KOPT-K1 (cell line): Measurements from ENCODE around the gene TGDS.

Source experiments
- H3K27ac ChIP-seq: fragments of 200-600 bp; sonication (generic); 2 replicates; pipeline ENCODE4 v1.5.1; 2016; ENCODE audit warnings: antibody characterized with exemption, mild to moderate bottlenecking, low read depth, low read length; ENCODE audit not compliant: poor library complexity, severe bottlenecking
- H3K36me3 ChIP-seq: fragments of 200-600 bp; sonication (generic); 2 replicates; pipeline ENCODE4 v1.5.1; 2017; ENCODE audit warnings: antibody characterized with exemption, mild to moderate bottlenecking, low read length, moderate library complexity; ENCODE audit not compliant: insufficient read depth
- H3K9me3 ChIP-seq: fragments of 200-600 bp; sonication (generic); 2 replicates; pipeline ENCODE4 v1.5.1; 2017; ENCODE audit warnings: antibody characterized with exemption, low read length, mild to moderate bottlenecking; ENCODE audit not compliant: insufficient read depth, poor library complexity, severe bottlenecking

TGDS gene

DNA sequence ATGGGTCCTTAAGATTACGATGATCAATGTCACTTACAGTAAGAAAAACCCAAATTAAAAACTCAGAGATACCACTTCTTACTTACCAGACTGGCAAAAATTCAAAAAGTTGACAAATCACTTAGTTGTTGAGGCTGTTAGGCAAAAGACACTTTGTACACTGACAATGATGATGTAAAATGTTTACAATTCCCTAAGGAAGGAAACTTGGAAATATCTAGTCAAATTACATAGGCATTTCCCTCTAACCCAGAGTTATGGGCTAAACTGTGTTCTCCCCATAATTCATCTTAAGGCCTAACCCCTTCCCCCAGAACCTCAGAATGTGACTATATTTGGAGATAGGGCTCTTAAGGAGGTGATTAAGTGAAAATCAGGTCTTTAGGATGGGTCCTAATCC lies 12.0 kb downstream of the TGDS start:
- no peaks in the 10 kb centered on the region for H3K9me3 ChIP-seq
- H3K27ac ChIP-seq, result no peak overlapping the region
- H3K36me3 ChIP-seq, result peaks cover 96% of the 10 kb centered on the region

DNA sequence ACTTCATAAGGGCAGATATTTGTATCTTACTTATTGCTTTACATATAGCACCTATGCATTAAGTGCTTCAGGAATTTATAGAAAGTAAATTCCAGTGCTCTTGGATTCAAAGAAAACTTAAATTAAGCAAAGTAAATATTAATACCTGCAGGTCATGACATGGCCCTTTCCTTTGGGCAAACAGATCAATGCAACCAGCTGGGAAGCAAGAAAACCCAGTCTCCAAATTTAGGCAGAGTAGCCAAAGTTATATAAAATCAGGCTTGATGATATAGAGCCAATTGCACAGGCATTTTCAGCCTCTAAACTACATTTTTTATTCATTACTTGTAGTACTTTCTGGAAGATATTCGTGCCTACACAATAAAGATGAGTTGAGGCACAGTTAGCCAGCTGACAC lies 16.9 kb downstream of the TGDS start:
- H3K36me3 ChIP-seq, result peaks cover 99% of the 10 kb centered on the region
- no peaks in the 10 kb centered on the region for H3K9me3 ChIP-seq
- H3K27ac ChIP-seq, result no peak overlapping the region

DNA sequence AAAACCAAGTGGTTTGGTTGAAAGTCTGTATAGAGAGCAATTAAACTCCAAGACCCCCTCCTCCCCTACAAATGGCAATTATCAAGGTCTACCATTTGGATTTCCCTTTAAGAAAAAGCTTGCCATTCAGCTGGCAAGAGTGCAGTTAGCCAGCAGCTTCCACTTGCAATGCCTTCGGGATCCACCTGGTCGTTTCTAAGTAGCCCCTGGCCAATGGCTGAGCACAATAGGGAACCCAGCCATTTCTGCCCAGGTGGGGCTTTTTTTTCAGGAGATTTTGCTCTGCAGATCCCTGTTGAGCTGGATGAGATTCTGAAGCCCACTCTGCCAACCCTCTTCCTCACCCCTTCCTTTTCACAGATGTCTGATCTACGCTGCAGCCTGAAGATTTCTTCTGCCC lies 26.3 kb downstream of the TGDS start:
- H3K36me3 ChIP-seq, result peaks cover 68% of the 10 kb centered on the region
- H3K9me3 ChIP-seq, result no peaks in the 10 kb centered on the region
- no peak overlapping the region for H3K27ac ChIP-seq

DNA sequence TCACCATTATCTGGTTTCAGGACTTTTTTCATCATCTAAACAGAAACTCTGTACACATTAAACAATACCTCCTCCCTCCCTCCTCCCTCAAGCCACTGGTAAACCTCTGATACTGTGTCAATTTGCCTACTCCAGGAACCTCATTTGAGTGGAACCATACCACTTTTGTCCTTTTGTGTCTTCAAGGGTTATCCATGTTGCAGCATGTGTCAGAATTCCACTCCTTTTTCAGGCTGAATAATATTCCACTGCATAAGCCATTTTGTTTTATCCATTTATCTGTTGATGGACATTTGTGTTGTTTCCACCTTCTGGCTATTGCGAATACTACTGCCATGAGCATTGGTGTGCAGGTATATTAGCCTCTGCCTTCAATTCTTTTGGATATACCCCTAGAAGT lies 27.5 kb downstream of the TGDS start:
- H3K27ac ChIP-seq, result no peak overlapping the region
- no peaks in the 10 kb centered on the region for H3K9me3 ChIP-seq
- H3K36me3 ChIP-seq, result peaks cover 57% of the 10 kb centered on the region

DNA sequence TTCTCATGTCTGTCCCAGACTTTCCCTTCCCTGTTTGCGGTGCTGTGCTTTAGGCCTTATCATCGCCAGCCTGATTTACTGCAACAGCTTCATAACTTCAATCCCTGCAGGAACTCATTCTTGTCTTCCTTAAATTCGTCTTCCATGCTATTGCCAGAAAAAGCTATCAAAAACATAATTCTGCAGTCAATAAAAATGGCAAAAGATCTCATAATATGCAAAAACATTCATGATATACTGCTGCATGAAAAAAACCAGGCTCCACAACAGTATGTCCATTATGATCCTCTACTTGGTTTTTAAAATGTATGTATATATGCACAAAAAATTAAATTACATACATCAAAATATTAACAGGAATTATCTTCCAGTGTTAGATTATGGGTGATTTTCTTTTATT lies 28.4 kb downstream of the TGDS start:
- peaks cover 54% of the 10 kb centered on the region for H3K36me3 ChIP-seq
- H3K9me3 ChIP-seq, result no peaks in the 10 kb centered on the region

DNA sequence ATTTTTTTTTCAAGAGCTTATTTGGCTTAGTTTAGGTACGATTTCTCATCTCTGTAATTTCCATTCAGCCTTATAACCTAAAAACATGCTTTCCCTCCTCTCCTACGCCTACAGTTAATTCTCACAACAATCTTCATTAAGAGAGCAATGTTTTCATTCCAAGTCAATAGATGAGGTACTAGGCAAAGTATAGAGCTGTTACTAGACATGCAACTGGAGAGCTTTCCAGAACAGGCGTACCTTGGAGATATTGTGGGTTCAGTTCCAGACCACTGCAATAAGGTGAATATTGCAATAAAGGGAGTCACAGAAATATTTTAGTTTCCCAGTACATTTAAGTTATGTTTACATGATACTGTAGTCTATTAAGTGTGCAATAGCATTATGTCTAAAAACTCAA lies 34.8 kb downstream of the TGDS start:
- peaks cover 8% of the 10 kb centered on the region for H3K36me3 ChIP-seq

More for the DNA sequence above, 28.4 kb downstream of the TGDS start:
- no peak overlapping the region for H3K27ac ChIP-seq

DNA sequence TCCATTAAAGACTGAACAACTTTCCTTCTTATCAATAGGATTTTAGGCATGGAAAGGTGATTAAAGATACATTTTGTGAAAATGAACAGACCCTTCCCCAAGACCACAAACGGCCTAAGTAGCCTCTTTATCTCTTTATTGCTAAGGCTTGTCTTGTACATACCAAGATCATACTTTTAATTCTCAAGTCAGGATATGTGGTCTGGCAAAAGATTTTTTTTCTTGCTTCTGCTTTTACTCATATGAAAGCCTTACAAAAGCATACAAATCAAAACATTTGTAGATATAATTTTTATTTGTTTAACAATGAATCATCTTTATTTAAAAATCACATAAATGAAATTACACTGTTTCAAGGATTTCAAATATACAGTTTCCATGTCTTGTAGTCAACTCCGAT lies 35.8 kb downstream of the TGDS start:
- Histone ChIP-seq H3K36me3 (peaks cover 8% of the 10 kb centered on the region), H3K27ac (peak overlapping the region; percentile 82), H3K9me3 (no peaks in the 10 kb centered on the region)

More for the DNA sequence above, 34.8 kb downstream of the TGDS start:
- Histone ChIP-seq H3K27ac (peak overlapping the region; percentile 82), H3K9me3 (no peaks in the 10 kb centered on the region)

DNA sequence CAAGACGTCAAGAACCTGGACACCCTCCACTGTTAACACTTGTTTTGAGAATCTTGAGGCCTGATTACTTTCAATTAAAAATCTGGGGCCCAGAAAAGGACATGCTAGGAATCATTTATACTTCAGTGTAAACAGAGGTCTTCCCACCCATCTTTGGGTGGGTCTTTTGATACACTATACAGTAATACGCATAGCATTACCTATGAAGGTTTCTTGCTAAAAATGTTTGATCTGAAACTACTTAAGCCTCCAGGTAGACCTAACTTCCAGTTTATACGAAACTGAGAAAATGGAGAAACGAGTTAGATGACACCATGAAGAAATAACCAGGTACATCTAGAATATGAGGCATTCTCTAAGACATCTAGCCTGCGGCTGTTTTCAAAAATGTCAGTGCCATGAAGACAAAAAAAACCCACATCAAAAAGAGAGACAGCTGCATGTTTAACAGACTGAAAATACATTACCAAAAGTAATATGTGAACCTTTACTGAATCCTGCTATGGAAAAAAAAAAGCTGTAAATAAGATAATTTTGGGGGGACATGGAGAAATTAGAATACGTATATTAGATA lies 36.6 kb downstream of the TGDS start:
- Histone ChIP-seq H3K27ac (peak overlapping the region; percentile 82), H3K9me3 (no peaks in the 10 kb centered on the region), H3K36me3 (peaks cover 8% of the 10 kb centered on the region)

DNA sequence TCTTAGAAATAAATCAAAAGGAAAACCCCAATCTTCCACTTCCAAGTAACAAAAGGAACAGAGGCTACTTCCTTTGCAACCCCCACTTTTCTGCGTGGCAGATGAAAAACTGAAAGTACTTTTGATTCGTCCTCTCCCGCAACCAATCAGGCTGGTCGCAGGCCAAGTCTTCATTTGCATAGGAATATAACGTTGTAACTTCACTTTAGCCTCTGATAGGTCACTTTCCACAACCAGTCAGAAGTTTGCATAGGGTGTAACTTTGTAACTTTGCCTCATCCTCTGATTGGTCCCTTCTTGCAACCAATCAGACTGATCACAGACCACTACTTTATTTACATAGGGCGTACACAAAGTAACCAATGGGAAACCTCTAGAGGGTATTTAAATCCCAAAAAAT lies 37.2 kb downstream of the TGDS start:
- Histone ChIP-seq H3K9me3 (no peaks in the 10 kb centered on the region), H3K27ac (peak overlapping the region; percentile 82), H3K36me3 (peaks cover 8% of the 10 kb centered on the region)

DNA sequence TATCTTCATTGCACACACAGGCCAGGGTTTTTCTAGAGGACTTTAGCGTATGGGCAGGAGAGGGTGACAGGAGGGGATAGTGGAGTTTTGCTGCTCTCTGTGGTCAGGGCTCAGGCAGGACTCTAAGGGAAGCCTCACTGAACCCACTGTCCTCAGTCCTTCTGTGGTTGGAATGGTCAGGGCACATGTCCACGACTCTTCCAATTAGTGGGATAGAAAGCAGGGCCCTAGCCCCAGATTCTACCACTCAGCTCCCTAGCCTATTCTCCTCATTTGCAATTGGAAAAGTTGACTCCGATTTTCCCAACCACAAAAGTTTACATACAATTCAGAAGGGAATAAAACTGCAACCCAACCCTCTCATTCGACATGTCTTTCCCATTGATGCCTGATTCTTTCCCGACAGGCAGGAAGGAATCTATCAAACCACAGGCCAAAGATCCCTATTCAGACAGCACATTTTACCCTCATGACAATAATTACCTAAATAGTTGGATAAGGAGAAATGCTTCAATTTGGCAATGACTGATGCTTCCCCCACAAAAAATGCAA lies 38.2 kb downstream of the TGDS start:
- Histone ChIP-seq H3K9me3 (no peaks in the 10 kb centered on the region), H3K36me3 (peaks cover 4% of the 10 kb centered on the region), H3K27ac (peak overlapping the region; percentile 82)

DNA sequence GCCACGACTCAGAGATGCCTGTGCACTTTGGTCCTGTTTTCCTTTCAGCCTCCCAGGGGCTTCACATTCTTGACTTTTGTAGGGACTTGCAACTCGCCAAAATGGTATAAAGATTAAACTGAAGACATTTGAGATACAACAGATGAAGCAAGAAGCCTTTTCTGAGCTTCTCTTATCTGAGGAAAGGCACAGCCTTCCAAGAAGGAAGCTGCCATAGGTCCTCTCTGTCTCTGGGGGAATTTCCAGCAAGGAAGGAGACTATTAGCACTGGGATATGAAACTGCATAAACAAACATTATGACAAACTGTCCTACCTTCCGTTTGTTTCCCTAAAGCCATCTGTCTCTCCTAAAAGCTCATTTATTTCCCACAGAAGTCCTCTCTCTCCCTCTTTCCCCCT lies 39.3 kb downstream of the TGDS start:
- H3K36me3 ChIP-seq, result no peaks in the 10 kb centered on the region
- H3K27ac ChIP-seq, result no peak overlapping the region
- H3K9me3 ChIP-seq, result no peaks in the 10 kb centered on the region

DNA sequence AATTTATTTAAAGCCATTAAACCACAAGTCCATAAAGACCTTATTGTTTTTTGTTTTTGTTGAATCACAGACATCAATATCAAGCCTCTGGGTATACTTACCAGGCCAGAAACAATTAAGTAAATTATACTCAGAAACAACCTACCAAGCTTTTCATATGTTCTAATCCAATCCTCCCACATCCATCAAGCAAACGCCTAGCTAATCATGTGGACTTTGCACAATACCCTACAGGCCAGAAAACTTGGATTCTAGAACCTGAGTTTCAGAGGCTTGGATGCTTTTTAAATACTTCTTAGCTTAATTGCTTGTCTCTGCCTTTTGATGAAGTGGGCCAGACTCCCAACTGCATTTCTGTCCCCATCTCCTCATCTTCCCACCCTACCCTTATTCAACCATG lies 39.9 kb downstream of the TGDS start:
- Histone ChIP-seq H3K9me3 (no peaks in the 10 kb centered on the region), H3K27ac (no peak overlapping the region), H3K36me3 (no peaks in the 10 kb centered on the region)

DNA sequence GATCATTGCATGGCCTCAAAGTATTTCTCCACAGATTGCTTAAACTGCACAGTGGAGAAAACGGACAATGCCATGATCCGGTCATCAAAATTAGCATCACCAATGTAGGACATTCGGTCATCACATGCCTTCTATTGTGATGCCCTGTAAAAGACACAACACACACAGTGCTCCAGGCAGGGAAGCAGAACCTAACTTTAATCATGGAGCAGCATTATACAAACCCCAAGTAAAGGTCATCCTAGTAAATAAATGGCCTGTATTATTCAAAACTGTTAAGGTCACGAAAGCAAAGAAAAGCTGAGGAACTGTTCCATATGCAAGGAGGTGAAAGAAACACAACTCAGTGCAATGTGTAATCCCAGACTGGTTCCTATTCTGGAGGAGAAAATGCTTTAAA lies 42.2 kb downstream of the TGDS start:
- Histone ChIP-seq H3K36me3 (no peaks in the 10 kb centered on the region), H3K9me3 (no peaks in the 10 kb centered on the region), H3K27ac (no peak overlapping the region)

DNA sequence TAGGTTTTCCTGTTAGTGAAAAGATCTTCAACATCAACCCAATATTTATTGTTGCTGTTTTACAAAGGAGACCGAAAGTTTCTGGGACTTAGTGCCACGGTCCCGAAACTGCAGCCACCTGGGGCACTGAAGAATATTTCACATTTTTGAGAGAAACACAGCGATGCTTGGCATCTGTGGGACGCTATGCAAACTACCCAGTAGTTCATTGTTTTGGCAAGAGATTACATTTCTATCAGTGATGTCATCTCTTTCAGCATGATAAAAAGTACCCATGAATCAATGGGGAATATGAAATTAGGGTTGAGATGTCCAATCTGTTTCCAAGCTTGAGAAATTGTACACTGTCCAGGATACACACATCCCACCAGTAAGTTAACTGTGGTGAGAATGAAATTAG lies 43.9 kb downstream of the TGDS start:
- no peak overlapping the region for H3K27ac ChIP-seq
- no peaks in the 10 kb centered on the region for H3K9me3 ChIP-seq
- H3K36me3 ChIP-seq, result no peaks in the 10 kb centered on the region

DNA sequence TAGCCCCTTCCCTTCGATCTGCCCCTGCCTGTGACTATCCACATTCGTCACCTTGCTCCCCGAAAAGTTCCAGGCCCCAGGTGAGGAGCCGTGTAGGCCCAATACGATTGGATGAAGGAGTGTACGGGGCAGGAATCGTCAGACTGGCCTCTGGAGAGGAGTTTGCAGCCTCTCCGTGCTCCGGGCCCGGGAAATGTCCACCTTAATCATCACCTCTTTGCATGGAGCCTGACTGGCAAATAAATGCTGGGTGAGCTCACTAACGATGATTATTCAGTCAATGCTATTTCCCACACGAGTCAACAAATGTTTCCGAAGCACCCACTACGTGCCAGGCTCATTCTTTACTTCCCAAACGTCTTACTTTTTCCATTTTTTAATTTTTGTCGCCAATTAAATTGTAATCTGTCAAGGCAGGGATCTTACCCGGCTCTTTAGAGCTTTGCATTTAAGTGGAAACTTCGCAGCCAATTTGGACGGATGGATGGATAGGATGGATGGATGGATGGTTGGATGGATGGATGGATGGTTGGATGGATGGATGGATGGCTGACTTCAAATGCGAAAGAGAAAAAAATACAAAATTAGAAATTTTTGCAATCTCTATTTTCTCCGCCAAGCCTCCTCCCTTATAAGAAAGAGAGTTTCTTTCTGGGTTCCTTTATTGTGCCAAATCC lies 45.8 kb downstream of the TGDS start:
- no peak overlapping the region for H3K27ac ChIP-seq

More for the DNA sequence above, 45.8 kb downstream of the TGDS start:
- H3K36me3 ChIP-seq, result no peaks in the 10 kb centered on the region
- H3K9me3 ChIP-seq, result no peaks in the 10 kb centered on the region
